GM19463 (cell line): ENCODE results near the gene NFKBIA.
A peak's percentile ranks its signal among the peaks of the same experiment; 100 is the strongest.
"Not testable (repeated sequence)": the region's sequence is repeated elsewhere in the genome, so short reads cannot be mapped to it uniquely, and the experiment has no call there.

Experiments
- ATAC-seq: cut with Tn5 transposase; IDR thresholded peaks from one replicate; pipeline ENCODE4 v1.9.1; 2021; ENCODE audit warnings: mild to moderate bottlenecking, moderate library complexity; ENCODE audit not compliant: unreplicated experiment

The NFKBIA gene

GRCh38 chr14:35392103-35392502, 12.4 kb downstream of the NFKBIA start:
- no peak for ATAC-seq

- ATAC-seq, result no peak
Measured at GRCh38 chr14:35391388-35391710, 13.2 kb downstream of the NFKBIA start.

- ATAC-seq, result peak; percentile 74
Measured at GRCh38 chr14:35390577-35391387, 13.8 kb downstream of the NFKBIA start.

- no peak for ATAC-seq
Measured at GRCh38 chr14:35389315-35389667, 15.3 kb downstream of the NFKBIA start.

- ATAC-seq, result no peak
Measured at GRCh38 chr14:35388656-35389314, 15.8 kb downstream of the NFKBIA start.

- ATAC-seq, result no peak
Measured at GRCh38 chr14:35387713-35388579, 16.6 kb downstream of the NFKBIA start.

GRCh38 chr14:35387219-35387618, 17.3 kb downstream of the NFKBIA start:
- no peak for ATAC-seq

- no peak for ATAC-seq
Measured at GRCh38 chr14:35386673-35387125, 17.9 kb downstream of the NFKBIA start.

- no peak for ATAC-seq
Measured at GRCh38 chr14:35385042-35385839, 19.3 kb downstream of the NFKBIA start.

- ATAC-seq, result no peak
Measured at GRCh38 chr14:35384455-35385041, 20.0 kb downstream of the NFKBIA start.

- no peak for ATAC-seq
Measured at GRCh38 chr14:35383569-35384454, 20.7 kb downstream of the NFKBIA start.

- ATAC-seq, result no peak
Measured at GRCh38 chr14:35380794-35381193, 23.8 kb downstream of the NFKBIA start.

GRCh38 chr14:35379234-35379933, 25.2 kb downstream of the NFKBIA start:
- not testable (repeated sequence) for ATAC-seq

GRCh38 chr14:35378425-35379233, 25.9 kb downstream of the NFKBIA start:
- ATAC-seq, result no peak

GRCh38 chr14:35375558-35376025, 29.0 kb downstream of the NFKBIA start:
- ATAC-seq, result no peak

GRCh38 chr14:35374263-35374712, 30.3 kb downstream of the NFKBIA start:
- no peak for ATAC-seq

GRCh38 chr14:35373208-35373607, 31.3 kb downstream of the NFKBIA start:
- ATAC-seq, result not testable (repeated sequence)

- no peak for ATAC-seq
Measured at GRCh38 chr14:35370969-35371368, 33.6 kb downstream of the NFKBIA start.
